ENCODE results near the gene RREB1. TPM values are rescaled to one million over a fixed set of nuclear protein-coding genes. Genes with fewer than 3 reads are reported as not detected.

The RREB1 gene
- total RNA-seq, 1 donor from 2014 or later: 29.3 TPM

DNA sequence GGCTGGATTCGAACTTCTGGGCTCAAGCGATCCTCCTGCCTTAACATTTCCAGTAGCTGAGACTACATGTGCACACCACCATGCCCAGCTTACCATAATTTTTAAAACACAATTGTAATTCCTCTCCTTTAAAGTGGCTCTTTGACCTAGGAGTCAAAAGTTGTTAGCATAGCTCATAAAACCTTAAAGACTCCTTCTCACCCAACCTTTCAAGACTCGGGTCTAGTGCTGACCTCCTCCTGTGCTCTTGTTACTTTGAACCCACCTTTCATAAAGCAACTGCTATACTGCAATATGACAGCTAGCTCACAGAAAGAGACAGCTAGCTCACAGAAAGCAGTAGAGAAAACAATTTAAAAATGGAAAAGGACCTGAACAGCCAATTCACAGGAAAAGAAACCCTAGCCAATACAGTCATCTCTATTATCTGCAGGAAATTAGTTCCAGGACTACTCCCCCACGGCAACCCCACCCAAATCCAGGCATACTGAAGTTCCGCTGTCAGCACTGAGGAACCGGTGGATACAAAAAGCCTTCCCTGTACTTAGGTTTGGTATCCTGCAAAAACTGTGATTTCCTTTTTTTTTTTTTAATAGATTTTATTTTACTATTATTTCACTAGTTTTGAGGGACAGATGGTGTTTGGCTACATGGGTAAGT, 185.0 kb downstream of the RREB1 start:
- H3K36me3 ChIP-seq (ENCODE audit: control insufficient read depth, insufficient read depth, low read length): peaks cover 1% of the 10 kb centered on the region
- no peaks in the 10 kb centered on the region for H3K27me3 ChIP-seq (ENCODE audit: control insufficient read depth, insufficient read depth, low read length)
- TF ChIP-seq, protein P1, sequence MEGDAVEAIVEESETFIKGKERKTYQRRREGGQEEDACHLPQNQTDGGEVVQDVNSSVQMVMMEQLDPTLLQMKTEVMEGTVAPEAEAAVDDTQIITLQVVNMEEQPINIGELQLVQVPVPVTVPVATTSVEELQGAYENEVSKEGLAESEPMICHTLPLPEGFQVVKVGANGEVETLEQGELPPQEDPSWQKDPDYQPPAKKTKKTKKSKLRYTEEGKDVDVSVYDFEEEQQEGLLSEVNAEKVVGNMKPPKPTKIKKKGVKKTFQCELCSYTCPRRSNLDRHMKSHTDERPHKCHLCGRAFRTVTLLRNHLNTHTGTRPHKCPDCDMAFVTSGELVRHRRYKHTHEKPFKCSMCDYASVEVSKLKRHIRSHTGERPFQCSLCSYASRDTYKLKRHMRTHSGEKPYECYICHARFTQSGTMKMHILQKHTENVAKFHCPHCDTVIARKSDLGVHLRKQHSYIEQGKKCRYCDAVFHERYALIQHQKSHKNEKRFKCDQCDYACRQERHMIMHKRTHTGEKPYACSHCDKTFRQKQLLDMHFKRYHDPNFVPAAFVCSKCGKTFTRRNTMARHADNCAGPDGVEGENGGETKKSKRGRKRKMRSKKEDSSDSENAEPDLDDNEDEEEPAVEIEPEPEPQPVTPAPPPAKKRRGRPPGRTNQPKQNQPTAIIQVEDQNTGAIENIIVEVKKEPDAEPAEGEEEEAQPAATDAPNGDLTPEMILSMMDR (IDR thresholded peaks at IDR 0.05; ENCODE audit: insufficient read depth, low read length, poor library complexity, severe bottlenecking): no peak
- DNase-seq (ENCODE audit: low read depth): no peak
- no peak overlapping the region for H3K4me3 ChIP-seq (ENCODE audit: low read depth, low read length)

DNA sequence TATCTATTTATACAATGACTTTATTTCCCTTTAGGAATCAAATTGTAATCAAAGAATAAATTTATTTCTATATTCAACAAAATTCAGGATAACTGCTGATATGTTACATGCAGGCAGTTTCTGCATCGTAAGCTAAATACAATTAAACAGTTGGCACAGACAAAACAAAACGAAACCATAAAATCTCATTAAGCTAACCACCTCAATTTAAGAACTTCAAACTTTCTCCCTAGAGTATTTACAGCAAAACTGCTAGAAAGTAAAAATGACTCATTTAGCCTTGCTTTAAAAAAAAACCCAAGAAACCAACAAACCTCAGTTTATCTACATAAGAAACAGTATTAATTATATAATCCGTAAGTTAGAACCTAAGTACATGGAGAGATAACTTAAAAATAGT, 188.2 kb downstream of the RREB1 start:
- TF ChIP-seq, protein P1 (IDR thresholded peaks at IDR 0.05; ENCODE audit: insufficient read depth, low read length, poor library complexity, severe bottlenecking): no peak
- no peak for DNase-seq (ENCODE audit: low read depth)
- Histone ChIP-seq H3K27me3 (ENCODE audit: control insufficient read depth, insufficient read depth, low read length) (no peaks in the 10 kb centered on the region), H3K36me3 (ENCODE audit: control insufficient read depth, insufficient read depth, low read length) (peaks cover 1% of the 10 kb centered on the region), H3K4me3 (ENCODE audit: low read depth, low read length) (no peak overlapping the region)

DNA sequence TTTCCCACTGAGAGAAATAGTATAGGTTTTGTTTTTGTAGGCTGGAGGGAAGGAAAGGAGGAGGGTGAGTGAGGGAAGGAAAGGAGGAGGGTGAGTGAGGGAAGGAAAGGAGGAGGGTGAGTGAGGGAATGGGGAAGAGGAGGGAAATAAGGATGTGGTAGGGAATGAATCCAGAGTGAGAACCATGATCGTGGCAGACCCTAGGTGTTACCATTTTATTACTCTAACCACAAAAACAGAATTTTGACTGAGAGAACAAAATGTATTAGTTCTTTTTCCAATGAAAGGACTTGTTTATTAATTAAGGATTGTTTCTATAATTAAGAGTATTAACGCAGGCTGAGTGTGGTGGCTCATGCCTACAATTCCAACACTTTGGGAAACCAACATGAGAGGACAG, 188.8 kb downstream of the RREB1 start:
- Histone ChIP-seq H3K27me3 (ENCODE audit: control insufficient read depth, insufficient read depth, low read length) (no peaks in the 10 kb centered on the region), H3K36me3 (ENCODE audit: control insufficient read depth, insufficient read depth, low read length) (peaks cover 1% of the 10 kb centered on the region), H3K4me3 (ENCODE audit: low read depth, low read length) (no peak overlapping the region)
- TF ChIP-seq, protein P1 (IDR thresholded peaks at IDR 0.05; ENCODE audit: insufficient read depth, low read length, poor library complexity, severe bottlenecking): no peak
- no peak for DNase-seq (ENCODE audit: low read depth)

DNA sequence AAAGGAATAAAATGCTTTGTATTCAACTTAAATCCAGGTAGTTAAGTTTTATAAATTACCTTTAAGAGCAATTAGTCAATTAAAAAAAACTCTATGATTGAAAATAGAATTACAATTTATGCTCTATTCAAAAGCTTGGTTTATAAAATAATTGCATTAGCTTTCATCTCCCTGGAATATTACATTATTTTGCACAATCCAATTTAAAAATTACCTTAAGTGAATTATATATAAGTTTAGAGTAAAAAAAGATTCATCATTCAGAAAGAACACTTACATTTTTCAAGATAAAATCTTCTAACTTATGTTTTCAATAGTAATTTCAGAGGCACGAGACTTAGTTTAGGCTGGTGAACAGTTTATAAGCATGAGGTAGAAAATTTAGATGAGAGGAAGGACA, 190.4 kb downstream of the RREB1 start:
- no peak for DNase-seq (ENCODE audit: low read depth)
- TF ChIP-seq, protein P1 (IDR thresholded peaks at IDR 0.05; ENCODE audit: insufficient read depth, low read length, poor library complexity, severe bottlenecking): no peak
- Histone ChIP-seq H3K4me3 (ENCODE audit: low read depth, low read length) (no peak overlapping the region), H3K36me3 (ENCODE audit: control insufficient read depth, insufficient read depth, low read length) (peaks cover 1% of the 10 kb centered on the region), H3K27me3 (ENCODE audit: control insufficient read depth, insufficient read depth, low read length) (no peaks in the 10 kb centered on the region)

DNA sequence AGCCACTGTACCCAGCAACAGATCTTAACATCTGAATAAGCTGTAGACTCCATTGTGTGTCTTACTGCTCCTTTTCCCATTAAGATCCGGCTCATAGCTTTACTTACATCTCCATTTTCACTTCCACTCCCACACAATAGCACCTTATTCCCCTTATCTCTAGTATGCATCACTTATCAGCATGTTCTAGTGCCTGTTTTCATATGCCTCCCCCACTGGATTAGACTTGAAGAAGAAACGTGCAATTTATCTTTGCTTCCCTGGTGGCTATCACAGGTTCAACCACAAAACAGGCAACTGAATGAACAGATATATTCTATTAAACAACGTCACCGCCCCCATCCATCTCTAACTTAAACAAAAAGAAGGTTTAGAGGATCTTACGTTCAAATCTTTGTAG, 193.2 kb downstream of the RREB1 start:
- Histone ChIP-seq H3K27me3 (ENCODE audit: control insufficient read depth, insufficient read depth, low read length) (no peaks in the 10 kb centered on the region), H3K36me3 (ENCODE audit: control insufficient read depth, insufficient read depth, low read length) (peaks cover 1% of the 10 kb centered on the region), H3K4me3 (ENCODE audit: low read depth, low read length) (no peak overlapping the region)
- TF ChIP-seq, protein P1 (IDR thresholded peaks at IDR 0.05; ENCODE audit: insufficient read depth, low read length, poor library complexity, severe bottlenecking): no peak
- DNase-seq (ENCODE audit: low read depth): no peak

Other genes with a start within 250 kb of the RREB1 start
- gene SSR1, start 205.2 kb downstream of the RREB1 start, total RNA-seq: 105 and 115 TPM in 2 replicates